Lung (tissue), 12 donors: Measurements from ENCODE around the gene CLOCK. TPM values are rescaled to one million over a fixed set of nuclear protein-coding genes. Genes with fewer than 3 reads are reported as not detected.

Experiments
- ATAC-seq: fragments of 200-7000 bp; cut with Tn5 transposase; one replicate; pipeline ENCODE4 v1.9.1; 2020; ENCODE audit warnings: moderate number of reproducible peaks; ENCODE audit not compliant: insufficient read depth, low FRiP score
- DNase-seq, 3 donors: peaks; one replicate each; pipeline ENCODE4 v3.0.0-alpha.2; 2013 to 2017
- H3K27ac ChIP-seq, 2 donors: one replicate each; pipeline ENCODE4 v1.5.1; 2013; ENCODE audit warnings: mild to moderate bottlenecking in 2 of 2, moderate library complexity in 2 of 2, control low read depth in 1 of 2, inconsistent platforms in 1 of 2, low read depth in 1 of 2, low read length in 1 of 2
- H3K27me3 ChIP-seq, 3 donors: one replicate each; pipeline ENCODE4 v1.5.1; 2013; ENCODE audit warnings: low read length in 2 of 3; ENCODE audit not compliant: control insufficient read depth in 3 of 3, insufficient read depth in 3 of 3
- H3K36me3 ChIP-seq, 4 donors: one replicate each; pipeline ENCODE4 v1.5.1; 2013; ENCODE audit warnings: low read length in 4 of 4, mild to moderate bottlenecking in 1 of 4, moderate library complexity in 1 of 4; ENCODE audit not compliant: control insufficient read depth in 4 of 4, insufficient read depth in 4 of 4
- H3K4me1 ChIP-seq, 5 donors: one replicate each; pipeline ENCODE4 v1.5.1; 2013; ENCODE audit warnings: low read length in 5 of 5, mild to moderate bottlenecking in 2 of 5, moderate library complexity in 1 of 5; ENCODE audit not compliant: control insufficient read depth in 5 of 5, insufficient read depth in 5 of 5
- H3K4me3 ChIP-seq: one replicate; pipeline ENCODE4 v1.5.1; 2013; ENCODE audit warnings: mild to moderate bottlenecking, control low read depth, moderate library complexity
- H3K9ac ChIP-seq, 2 donors: one replicate each; pipeline ENCODE4 v1.5.1; 2013; ENCODE audit warnings: low read length in 2 of 2, control low read depth in 1 of 2; ENCODE audit not compliant: insufficient read depth in 1 of 2
- H3K9me3 ChIP-seq, 4 donors: one replicate each; pipeline ENCODE4 v1.5.1; 2013; ENCODE audit warnings: low read length in 3 of 4, mild to moderate bottlenecking in 1 of 4, moderate library complexity in 1 of 4; ENCODE audit not compliant: control insufficient read depth in 4 of 4, insufficient read depth in 3 of 4
- WGBS, 2 donors: extraction: QIAGEN DNeasy Blood & Tissue Kit; methylation state at CpG; one replicate each; pipeline ENCODE4 v1.1.7; 2013; 5-methylcytosine and 5-hydroxymethylcytosine counted together
- polyA plus RNA-seq, 2 donors: library from polyadenylated mRNA; stranded (reverse); fragments of 200-250 nt; gene quantifications; one replicate each; pipeline ENCODE4 v1.2.1, GENCODE V29; 2013
- total RNA-seq, 2 donors: library from RNA; depleted of rRNA in 1 of 2; stranded (reverse); fragments of >200 nt in 1 of 2; gene quantifications; one replicate each; pipeline ENCODE4 v1.2.1, GENCODE V29; 2014 to 2021
- TF ChIP-seq, protein P1 (sequence below): IDR thresholded peaks from 2 replicates; pipeline ENCODE4 v1.5.1; 2012; ENCODE audit warnings: mild to moderate bottlenecking; ENCODE audit errors: control extremely low read depth, extremely low read depth
- donor health status: control.
- donor health status: control.
- donor health status: Bipolar disorder and iron deficiency.
- donor health status: healthy.
- donor health status: DM: yes; HTN: yes; CAD: no.

CLOCK gene
- total and polyA plus RNA-seq, 4 donors = 6.2 to 29.7 (median 14.7) TPM

DNA sequence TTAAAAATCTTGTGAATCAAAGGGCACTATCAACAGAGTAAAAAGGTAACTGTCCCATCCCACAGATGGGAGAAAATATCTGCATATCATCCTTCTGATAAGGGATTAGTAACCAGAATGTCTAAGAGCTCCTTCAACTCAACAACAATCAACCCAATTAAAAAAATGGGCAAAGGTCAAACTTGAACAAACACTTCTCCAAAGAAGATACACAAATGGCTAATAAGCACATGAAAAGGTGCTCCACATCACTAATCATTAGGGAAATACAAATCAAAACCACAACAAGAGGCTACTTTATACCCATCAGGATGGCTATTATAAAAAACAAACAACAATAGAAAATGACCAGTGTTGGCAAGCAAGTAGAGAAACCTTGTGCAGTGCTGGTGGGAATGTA lies 107.7 kb downstream of the CLOCK start:
- no peak overlapping the region for H3K27ac ChIP-seq
- H3K4me3 ChIP-seq = no peak overlapping the region
- no peaks in the 10 kb centered on the region for H3K9me3 ChIP-seq
- TF ChIP-seq, protein P1, sequence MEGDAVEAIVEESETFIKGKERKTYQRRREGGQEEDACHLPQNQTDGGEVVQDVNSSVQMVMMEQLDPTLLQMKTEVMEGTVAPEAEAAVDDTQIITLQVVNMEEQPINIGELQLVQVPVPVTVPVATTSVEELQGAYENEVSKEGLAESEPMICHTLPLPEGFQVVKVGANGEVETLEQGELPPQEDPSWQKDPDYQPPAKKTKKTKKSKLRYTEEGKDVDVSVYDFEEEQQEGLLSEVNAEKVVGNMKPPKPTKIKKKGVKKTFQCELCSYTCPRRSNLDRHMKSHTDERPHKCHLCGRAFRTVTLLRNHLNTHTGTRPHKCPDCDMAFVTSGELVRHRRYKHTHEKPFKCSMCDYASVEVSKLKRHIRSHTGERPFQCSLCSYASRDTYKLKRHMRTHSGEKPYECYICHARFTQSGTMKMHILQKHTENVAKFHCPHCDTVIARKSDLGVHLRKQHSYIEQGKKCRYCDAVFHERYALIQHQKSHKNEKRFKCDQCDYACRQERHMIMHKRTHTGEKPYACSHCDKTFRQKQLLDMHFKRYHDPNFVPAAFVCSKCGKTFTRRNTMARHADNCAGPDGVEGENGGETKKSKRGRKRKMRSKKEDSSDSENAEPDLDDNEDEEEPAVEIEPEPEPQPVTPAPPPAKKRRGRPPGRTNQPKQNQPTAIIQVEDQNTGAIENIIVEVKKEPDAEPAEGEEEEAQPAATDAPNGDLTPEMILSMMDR = no peak
- no peaks in the 10 kb centered on the region for H3K27me3 ChIP-seq
- peaks cover 9 to 34% (median 24%) of the 10 kb centered on the region in 4 donors for H3K36me3 ChIP-seq
- DNase-seq (no peak), ATAC-seq (no peak)
- H3K9ac ChIP-seq = no peak overlapping the region
- no peaks in the 10 kb centered on the region for H3K4me1 ChIP-seq

DNA sequence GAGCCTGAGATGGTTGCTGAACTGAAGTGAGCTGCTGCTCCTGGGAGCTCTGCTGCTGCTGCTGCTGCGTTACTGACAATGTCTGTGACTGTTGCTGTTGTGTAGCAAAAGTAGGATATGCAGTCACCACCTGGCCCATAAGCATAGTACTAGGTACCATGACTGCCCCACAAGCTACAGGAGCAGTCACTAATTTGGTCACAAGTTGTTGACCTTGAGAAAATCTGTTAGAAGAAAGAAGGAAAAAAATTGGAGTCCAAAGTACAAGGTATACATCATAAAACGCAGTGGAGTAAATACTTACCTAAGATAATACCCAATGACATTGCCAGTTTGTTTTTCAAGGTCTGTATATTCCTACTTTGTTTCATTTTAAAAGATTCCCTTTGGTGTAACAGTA lies 108.4 kb downstream of the CLOCK start:
- WGBS, 2 donors = 95% methylated on average over 2 of the region's 2 CpGs
- ATAC-seq = no peak
- Histone ChIP-seq H3K27ac (no peak overlapping the region), H3K9me3 (no peaks in the 10 kb centered on the region), H3K4me1 (no peaks in the 10 kb centered on the region), H3K36me3 (peaks cover 7 to 35% (median 22%) of the 10 kb centered on the region in 4 donors), H3K9ac (no peak overlapping the region), H3K27me3 (no peaks in the 10 kb centered on the region), H3K4me3 (no peak overlapping the region)
- no peak for DNase-seq
- TF ChIP-seq, protein P1 = no peak

DNA sequence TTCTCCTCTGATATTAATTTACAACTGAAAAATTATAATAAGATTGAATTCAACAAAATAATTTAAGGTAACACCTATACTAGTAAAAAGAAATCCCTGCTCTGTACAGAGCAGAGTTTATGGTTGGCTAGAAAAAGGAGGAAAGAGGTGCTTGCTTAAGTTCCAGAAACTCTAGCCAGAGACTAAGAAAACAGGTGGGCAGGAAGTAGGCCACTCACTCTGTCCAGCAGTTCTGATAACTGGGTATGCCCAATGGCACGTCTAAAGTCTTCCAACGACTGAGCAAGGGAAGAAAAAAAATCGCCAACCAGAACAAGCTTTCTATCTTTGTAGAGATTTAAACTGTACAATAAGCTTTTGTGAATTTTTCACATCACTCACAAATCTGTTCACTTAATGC lies 108.9 kb downstream of the CLOCK start:
- ATAC-seq = no peak
- H3K9me3 ChIP-seq = no peaks in the 10 kb centered on the region
- H3K27me3 ChIP-seq = no peaks in the 10 kb centered on the region
- TF ChIP-seq, protein P1 = no peak
- no peak overlapping the region for H3K4me3 ChIP-seq
- H3K36me3 ChIP-seq = peaks cover 7 to 37% (median 20%) of the 10 kb centered on the region in 4 donors
- H3K9ac ChIP-seq = no peak overlapping the region
- 66 to 94% methylated on average over 3 of the region's 3 CpGs for WGBS, 2 donors
- H3K27ac ChIP-seq = no peak overlapping the region
- H3K4me1 ChIP-seq = no peaks in the 10 kb centered on the region
- no peak for DNase-seq

DNA sequence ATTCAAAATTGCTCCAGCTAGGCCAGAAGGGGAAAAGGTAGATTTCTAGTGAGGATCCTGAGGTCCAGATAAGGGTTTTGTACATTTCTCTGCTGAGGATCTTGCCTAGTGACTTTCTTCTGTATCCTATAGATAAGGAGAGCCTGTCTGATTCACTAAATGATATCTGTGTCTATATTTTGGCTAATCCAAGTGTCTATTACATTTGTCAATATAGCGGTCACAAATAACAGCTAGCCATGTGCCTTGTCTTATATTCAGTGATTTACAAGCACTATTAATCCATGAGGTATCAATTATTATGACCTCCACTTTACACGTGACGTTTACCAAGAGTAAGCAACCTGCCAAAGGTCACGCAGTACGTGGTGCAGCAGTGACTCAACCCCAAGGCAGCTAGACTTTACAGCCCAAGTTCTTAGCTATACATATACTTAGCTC lies 109.3 kb downstream of the CLOCK start:
- H3K9ac ChIP-seq = no peak overlapping the region
- ATAC-seq (no peak), DNase-seq (no peak)
- H3K4me3 ChIP-seq = no peak overlapping the region
- H3K27ac ChIP-seq = no peak overlapping the region
- peaks cover 7 to 35% (median 20%) of the 10 kb centered on the region in 4 donors for H3K36me3 ChIP-seq
- H3K9me3 ChIP-seq = no peaks in the 10 kb centered on the region
- no peaks in the 10 kb centered on the region for H3K4me1 ChIP-seq
- TF ChIP-seq, protein P1 = no peak
- H3K27me3 ChIP-seq = no peaks in the 10 kb centered on the region
- 92 to 93% methylated on average over 5 of the region's 5 CpGs for WGBS, 2 donors
